ENCODE results near the gene DNASE1L1.
"Not testable (repeated sequence)": the region's sequence is repeated elsewhere in the genome, so short reads cannot be mapped to it uniquely, and the experiment has no call there.

DNA sequence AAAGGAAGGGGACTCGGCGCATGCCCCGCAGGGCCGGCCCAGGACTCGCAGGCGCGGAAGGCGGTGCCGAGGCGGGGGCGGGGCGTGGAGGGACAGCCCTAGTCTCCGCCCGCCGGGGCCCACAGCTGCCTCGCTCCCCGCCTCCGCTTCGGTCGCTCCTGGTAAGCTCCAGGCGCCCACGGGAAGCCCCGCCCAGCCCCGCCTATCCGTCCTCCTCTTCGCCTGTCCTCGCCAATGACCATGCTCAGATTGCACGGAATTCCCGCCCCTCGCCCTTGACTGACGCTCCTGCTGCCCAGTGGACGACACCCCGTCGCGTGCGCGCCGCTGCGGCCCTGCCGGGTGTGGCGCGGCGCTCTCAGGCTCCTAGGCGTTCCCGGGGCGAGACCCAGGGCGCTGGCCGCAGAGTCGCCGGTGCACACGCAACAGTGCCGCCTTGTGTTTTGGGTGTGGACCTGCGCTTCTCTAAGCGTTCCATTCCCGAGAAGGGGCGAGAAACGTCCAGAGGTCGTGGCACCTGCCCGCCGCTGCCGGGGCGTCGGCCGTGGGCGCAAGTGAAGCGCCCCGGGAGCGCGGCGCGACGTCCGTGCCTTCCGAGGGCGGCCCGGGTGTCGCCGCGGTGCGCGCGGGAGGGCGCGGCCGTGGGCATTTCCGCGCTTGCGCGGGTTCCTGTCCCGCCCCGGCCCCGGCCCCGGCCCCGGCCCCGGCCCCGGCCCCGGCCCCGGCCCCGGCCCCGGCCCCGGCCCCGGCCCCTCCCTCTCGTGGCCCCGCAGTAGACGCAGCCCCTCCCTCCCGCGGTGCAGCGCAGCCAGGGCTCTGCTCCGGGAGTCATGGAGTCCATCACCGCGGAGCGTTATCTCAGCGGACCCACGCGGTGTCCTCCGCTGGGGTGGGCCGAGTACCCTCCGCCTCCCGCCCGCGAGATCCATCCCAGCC, 19.0 kb downstream of the DNASE1L1 start:
- TF ChIP-seq YY1 (IDR thresholded peaks at IDR 0.05; ENCODE audit: insufficient read depth, insufficient read length); ZNF274 (IDR thresholded peaks at IDR 0.05; ENCODE audit: low read depth, low read length): not testable (repeated sequence)
